NCI-H524 treated with DMSO at 0.1 percent for 48 hours (cell line): ENCODE results near the gene SEC24C.

ENCODE experiments used
- DNase-seq: peaks from one replicate; lab custom pipeline; 2025; lab: John Stamatoyannopoulos, UW

Gene SEC24C

GRCh38 chr10:73813333-73813732 is 69.2 kb downstream of the SEC24C start:
- DNase-seq, result no peak

- DNase-seq, result no peak
Observed at GRCh38 chr10:73814276-73814895, 70.2 kb downstream of the SEC24C start.

- DNase-seq, result no peak
Observed at GRCh38 chr10:73814896-73815718, 70.9 kb downstream of the SEC24C start.

- DNase-seq, result no peak
Observed at GRCh38 chr10:73815719-73816030, 71.5 kb downstream of the SEC24C start.

GRCh38 chr10:73816917-73817729 is 73.0 kb downstream of the SEC24C start:
- DNase-seq, result no peak

- no peak for DNase-seq
Observed at GRCh38 chr10:73817826-73818225, 73.7 kb downstream of the SEC24C start.

GRCh38 chr10:73818402-73818801 is 74.2 kb downstream of the SEC24C start:
- DNase-seq, result no peak

GRCh38 chr10:73819081-73819480 is 74.9 kb downstream of the SEC24C start:
- no peak for DNase-seq

GRCh38 chr10:73819513-73820093 is 75.4 kb downstream of the SEC24C start:
- no peak for DNase-seq
